ENCODE results near the gene CEMIP.

CEMIP gene

GRCh38 chr15:80778964-80779657, at the start of gene CEMIP:
CEMIP (plus strand) TSS chr15:80779370; CDS start chr15:80873880, 94,510 bp downstream.
- peak; percentile 48 for DNase-seq

GRCh38 chr15:80730387-80730786, 48.8 kb upstream of the CEMIP start:
- DNase-seq, result no peak

GRCh38 chr15:80730926-80731325, 48.2 kb upstream of the CEMIP start:
- DNase-seq, result no peak

- DNase-seq, result no peak
Measured at GRCh38 chr15:80732167-80732566, 47.0 kb upstream of the CEMIP start.

- DNase-seq, result no peak
Measured at GRCh38 chr15:80732818-80733217, 46.4 kb upstream of the CEMIP start.

GRCh38 chr15:80733460-80733859, 45.7 kb upstream of the CEMIP start:
- no peak for DNase-seq

- no peak for DNase-seq
Measured at GRCh38 chr15:80735344-80735743, 43.8 kb upstream of the CEMIP start.

- DNase-seq, result no peak
Measured at GRCh38 chr15:80736560-80736959, 42.6 kb upstream of the CEMIP start.

GRCh38 chr15:80739919-80740318, 39.3 kb upstream of the CEMIP start:
- DNase-seq, result no peak

GRCh38 chr15:80742081-80742480, 37.1 kb upstream of the CEMIP start:
- no peak for DNase-seq

GRCh38 chr15:80743189-80743833, 35.9 kb upstream of the CEMIP start:
- no peak for DNase-seq

GRCh38 chr15:80744415-80744814, 34.8 kb upstream of the CEMIP start:
- DNase-seq, result no peak

GRCh38 chr15:80744826-80745225, 34.3 kb upstream of the CEMIP start:
- no peak for DNase-seq

- no peak for DNase-seq
Measured at GRCh38 chr15:80745888-80746287, 33.3 kb upstream of the CEMIP start.

GRCh38 chr15:80747317-80748053, 31.7 kb upstream of the CEMIP start:
- DNase-seq, result no peak

GRCh38 chr15:80749589-80749988, 29.6 kb upstream of the CEMIP start:
- no peak for DNase-seq

GRCh38 chr15:80750575-80750974, 28.6 kb upstream of the CEMIP start:
- DNase-seq, result no peak

GRCh38 chr15:80752204-80752603, 27.0 kb upstream of the CEMIP start:
- DNase-seq, result no peak

GRCh38 chr15:80753161-80753560, 26.0 kb upstream of the CEMIP start:
- DNase-seq, result no peak

- DNase-seq, result no peak
Measured at GRCh38 chr15:80754014-80754413, 25.2 kb upstream of the CEMIP start.

- DNase-seq, result no peak
Measured at GRCh38 chr15:80755885-80756284, 23.3 kb upstream of the CEMIP start.

GRCh38 chr15:80758130-80758745, 20.9 kb upstream of the CEMIP start:
- DNase-seq, result no peak

GRCh38 chr15:80760960-80761359, 18.2 kb upstream of the CEMIP start:
- DNase-seq, result no peak

- no peak for DNase-seq
Measured at GRCh38 chr15:80761754-80762153, 17.4 kb upstream of the CEMIP start.

Data from NCI-H1417 treated with DMSO at 0.1 percent for 48 hours (cell line).